Measurements from ENCODE around the gene BNIP3.

DNA sequence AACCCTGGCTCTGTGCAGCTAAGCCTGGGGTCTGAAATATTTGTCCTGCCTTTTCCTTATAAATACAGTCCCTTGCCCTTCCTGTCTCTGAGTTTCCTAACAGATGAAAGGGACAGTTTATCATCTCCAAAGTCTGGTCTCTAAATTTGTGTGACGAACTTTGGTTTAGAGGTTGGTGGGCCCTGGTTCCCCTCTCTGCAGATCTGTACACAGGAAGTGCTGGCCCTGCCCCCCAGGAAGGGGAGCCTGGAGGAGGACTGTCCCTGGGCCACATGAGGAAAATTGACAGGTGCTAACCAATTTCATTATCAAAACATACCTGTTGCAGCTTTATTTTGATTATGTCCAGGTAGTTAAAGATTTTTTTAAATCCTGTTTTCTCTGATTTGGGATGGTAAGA is 46.5 kb downstream of the BNIP3 start:
- TF ChIP-seq POLR2A (IDR thresholded peaks at IDR 0.05) (no peak), CTCF (IDR thresholded peaks at IDR 0.05) (no peak)

Measured in body of pancreas (tissue), 4 donors.